Neuronal stem cell (in vitro differentiated cells): Measurements from ENCODE around the gene PLXNA3.

Experiments
- DNase-seq: peaks from one replicate; pipeline ENCODE4 v3.0.0-alpha.2; 2013; ENCODE audit warnings: low spot score
- H2AFZ ChIP-seq: one replicate; pipeline ENCODE4 v1.6.1; 2013; ENCODE audit warnings: mild to moderate bottlenecking, low read length, inconsistent platforms
- H2AK5ac ChIP-seq: 2 replicates; pipeline ENCODE4 v1.6.1; 2013; ENCODE audit warnings: low read depth, mild to moderate bottlenecking, inconsistent platforms, low read length, moderate library complexity, mixed read lengths
- H2BK120ac ChIP-seq: 2 replicates; pipeline ENCODE4 v1.6.1; 2013; ENCODE audit warnings: low read depth, mild to moderate bottlenecking, inconsistent platforms, low read length, moderate library complexity, mixed read lengths
- H2BK12ac ChIP-seq: one replicate; pipeline ENCODE4 v1.6.1; 2013; ENCODE audit warnings: low read length, inconsistent platforms
- H2BK15ac ChIP-seq: 2 replicates; pipeline ENCODE4 v1.6.1; 2013; ENCODE audit warnings: mild to moderate bottlenecking, low read length, inconsistent platforms, mixed read lengths
- H2BK5ac ChIP-seq: one replicate; pipeline ENCODE4 v1.6.1; 2013; ENCODE audit warnings: inconsistent platforms, mild to moderate bottlenecking, low read length, moderate library complexity
- H3K14ac ChIP-seq: one replicate; pipeline ENCODE4 v1.6.1; 2013; ENCODE audit warnings: low read length, inconsistent platforms
- H3K18ac ChIP-seq: 2 replicates; pipeline ENCODE4 v1.6.1; 2013; ENCODE audit warnings: low read length, inconsistent platforms
- H3K23ac ChIP-seq: 2 replicates; pipeline ENCODE4 v1.6.1; 2013; ENCODE audit warnings: low read depth, mild to moderate bottlenecking, mixed read lengths, low read length, inconsistent platforms; ENCODE audit not compliant: poor library complexity
- H3K27ac ChIP-seq: replicated peaks from 3 replicates; pipeline ENCODE4 v1.5.1; 2013; ENCODE audit warnings: low read length, inconsistent platforms
- H3K27me3 ChIP-seq, 3 experiments: 2 replicates each; pipeline ENCODE4 v1.6.1; 2013; ENCODE audit warnings: low read length in 3 of 3, mild to moderate bottlenecking in 2 of 3, inconsistent platforms in 1 of 3, low read depth in 1 of 3, mixed read lengths in 1 of 3, moderate library complexity in 1 of 3; ENCODE audit not compliant: control insufficient read depth in 3 of 3, insufficient read depth in 3 of 3
- H3K36me3 ChIP-seq, 2 donors: replicated peaks in 1 of 2; 2 replicates each; pipeline ENCODE4 v1.6.1; 2013; ENCODE audit warnings: low read length in 2 of 2; ENCODE audit not compliant: control insufficient read depth in 2 of 2, insufficient read depth in 2 of 2
- H3K4ac ChIP-seq: 2 replicates; pipeline ENCODE4 v1.6.1; 2013; ENCODE audit warnings: inconsistent platforms, mild to moderate bottlenecking, low read length, moderate library complexity
- H3K4me1 ChIP-seq, 2 donors: 1 replicate in 1 of 2; 2 replicates in 1 of 2; pipeline ENCODE4 v1.6.1; 2013; ENCODE audit warnings: low read length in 2 of 2, low read depth in 1 of 2; ENCODE audit not compliant: control insufficient read depth in 2 of 2, insufficient read depth in 1 of 2
- H3K4me2 ChIP-seq: one replicate; pipeline ENCODE4 v1.6.1; 2013; ENCODE audit warnings: mild to moderate bottlenecking, low read length, inconsistent platforms; ENCODE audit not compliant: insufficient read depth, poor library complexity, severe bottlenecking
- H3K4me3 ChIP-seq, 2 donors: 2 replicates each; pipeline ENCODE4 v1.5.1; 2013; ENCODE audit warnings: low read length in 2 of 2, mild to moderate bottlenecking in 2 of 2, inconsistent platforms in 1 of 2, moderate library complexity in 1 of 2
- H3K79me1 ChIP-seq: one replicate; pipeline ENCODE4 v1.6.1; 2013; ENCODE audit warnings: low read depth, mild to moderate bottlenecking, inconsistent platforms, low read length, moderate library complexity
- H3K9ac ChIP-seq: one replicate; pipeline ENCODE4 v1.6.1; 2013; ENCODE audit warnings: mild to moderate bottlenecking, low read depth, low read length, inconsistent platforms; ENCODE audit not compliant: poor library complexity
- H3K9me3 ChIP-seq, 2 donors: replicated peaks in 1 of 2; 2 replicates each; pipeline versions ENCODE3 to v1.6.1; 2013; ENCODE audit warnings: low read length in 2 of 2, mild to moderate bottlenecking in 2 of 2, inconsistent platforms in 1 of 2, low read depth in 1 of 2, mixed read lengths in 1 of 2, moderate library complexity in 1 of 2; ENCODE audit not compliant: control insufficient read depth in 2 of 2, insufficient read depth in 1 of 2
- H4K8ac ChIP-seq: one replicate; pipeline ENCODE4 v1.6.1; 2013; ENCODE audit warnings: low read depth, mild to moderate bottlenecking, inconsistent platforms, low read length, moderate library complexity
- H4K91ac ChIP-seq: one replicate; pipeline ENCODE4 v1.6.1; 2013; ENCODE audit warnings: low read length, low read depth, mild to moderate bottlenecking, inconsistent platforms; ENCODE audit not compliant: poor library complexity
- WGBS, 2 donors: extraction: QIAGEN DNeasy Blood & Tissue Kit; methylation state at CpG; one replicate each; pipeline ENCODE4 v1.1.7; 2013; ENCODE audit warnings: missing lambda C conversion rate in 2 of 2, mixed read lengths in 1 of 2; ENCODE audit not compliant: insufficient read length in 2 of 2, insufficient replicate concordance in 1 of 2; ENCODE audit errors: extremely low coverage in 2 of 2; 5-methylcytosine and 5-hydroxymethylcytosine counted together

The PLXNA3 gene

GRCh38 chrX:154419189-154419588 lies 38.9 kb upstream of the PLXNA3 start:
- no peaks in the 10 kb centered on the region for H3K27me3 ChIP-seq
- no peak overlapping the region for H3K4me2 ChIP-seq
- H2BK5ac ChIP-seq: no peak overlapping the region
- no peak overlapping the region for H3K4me3 ChIP-seq
- H3K9me3 ChIP-seq: no peaks in the 10 kb centered on the region
- H3K36me3 ChIP-seq: peaks cover 0 to 6% of the 10 kb centered on the region in 2 donors
- H3K79me1 ChIP-seq: no peaks in the 10 kb centered on the region
- DNase-seq: no peak
- no peak overlapping the region for H3K9ac ChIP-seq
- H3K4me1 ChIP-seq: no peaks in the 10 kb centered on the region
- H3K14ac ChIP-seq: no peak overlapping the region
- no peak overlapping the region for H3K27ac ChIP-seq
- H2BK120ac ChIP-seq: no peak overlapping the region
- no peak overlapping the region for H4K8ac ChIP-seq
- H2AK5ac ChIP-seq: no peak overlapping the region
- H4K91ac ChIP-seq: no peak overlapping the region
- no peak overlapping the region for H3K4ac ChIP-seq
- no peak overlapping the region for H2BK15ac ChIP-seq
- H2AFZ ChIP-seq: no peak overlapping the region
- no CpG with 5 or more reads among the region's 8 CpGs for whole genome bisulfite sequencing, 2 donors
- H3K23ac ChIP-seq: no peak overlapping the region
- H2BK12ac ChIP-seq: no peak overlapping the region
- H3K18ac ChIP-seq: no peak overlapping the region

GRCh38 chrX:154419688-154420401 lies 38.2 kb upstream of the PLXNA3 start:
- H3K4ac ChIP-seq: no peak overlapping the region
- H2BK5ac ChIP-seq: no peak overlapping the region
- no peak overlapping the region for H3K23ac ChIP-seq
- H2AFZ ChIP-seq: no peak overlapping the region
- no peak overlapping the region for H3K4me2 ChIP-seq
- WGBS, 2 donors: no CpG with 5 or more reads among the region's 19 CpGs
- H2BK120ac ChIP-seq: no peak overlapping the region
- H3K18ac ChIP-seq: no peak overlapping the region
- no peak for DNase-seq
- H4K8ac ChIP-seq: no peak overlapping the region
- peaks cover 0 to 6% of the 10 kb centered on the region in 2 donors for H3K36me3 ChIP-seq
- H3K79me1 ChIP-seq: no peaks in the 10 kb centered on the region
- no peak overlapping the region for H2BK12ac ChIP-seq
- no peak overlapping the region for H3K4me3 ChIP-seq
- no peaks in the 10 kb centered on the region for H3K4me1 ChIP-seq
- H2BK15ac ChIP-seq: no peak overlapping the region
- no peak overlapping the region for H2AK5ac ChIP-seq
- H3K9me3 ChIP-seq: no peaks in the 10 kb centered on the region
- no peak overlapping the region for H3K9ac ChIP-seq
- H3K14ac ChIP-seq: no peak overlapping the region
- H3K27me3 ChIP-seq: no peaks in the 10 kb centered on the region
- no peak overlapping the region for H3K27ac ChIP-seq
- H4K91ac ChIP-seq: no peak overlapping the region

GRCh38 chrX:154420402-154420756 lies 37.7 kb upstream of the PLXNA3 start:
- no peak overlapping the region for H2AK5ac ChIP-seq
- H3K9me3 ChIP-seq: no peaks in the 10 kb centered on the region
- H3K27ac ChIP-seq: no peak overlapping the region

GRCh38 chrX:154426916-154427770 lies 30.9 kb upstream of the PLXNA3 start:
- no peak overlapping the region for H2BK120ac ChIP-seq
- WGBS, 2 donors: no CpG with 5 or more reads among the region's 13 CpGs
- H3K14ac ChIP-seq: no peak overlapping the region
- no peak overlapping the region for H3K27ac ChIP-seq
- DNase-seq: no peak
- no peak overlapping the region for H3K23ac ChIP-seq
- H3K4ac ChIP-seq: no peak overlapping the region
- H3K4me1 ChIP-seq: peaks cover 0 to 6% of the 10 kb centered on the region in 2 donors
- no peaks in the 10 kb centered on the region for H3K9me3 ChIP-seq
- no peak overlapping the region for H3K4me2 ChIP-seq
- H4K8ac ChIP-seq: no peak overlapping the region
- H4K91ac ChIP-seq: no peak overlapping the region
- H2AFZ ChIP-seq: no peak overlapping the region
- no peak overlapping the region for H2AK5ac ChIP-seq
- H2BK12ac ChIP-seq: no peak overlapping the region
- no peak overlapping the region for H2BK5ac ChIP-seq
- H3K18ac ChIP-seq: no peak overlapping the region
- H3K27me3 ChIP-seq: no peaks in the 10 kb centered on the region
- H3K36me3 ChIP-seq: peaks cover 0 to 12% of the 10 kb centered on the region in 2 donors
- H3K79me1 ChIP-seq: peaks cover 9% of the 10 kb centered on the region
- H2BK15ac ChIP-seq: no peak overlapping the region
- no peak overlapping the region for H3K4me3 ChIP-seq
- H3K9ac ChIP-seq: no peak overlapping the region

More at GRCh38 chrX:154420402-154420756, 37.7 kb upstream of the PLXNA3 start:
- Histone ChIP-seq H3K4me2 (no peak overlapping the region), H3K23ac (no peak overlapping the region), H3K79me1 (no peaks in the 10 kb centered on the region), H4K8ac (no peak overlapping the region), H3K9ac (no peak overlapping the region), H2BK15ac (no peak overlapping the region), H2AFZ (no peak overlapping the region), H3K4ac (no peak overlapping the region), H4K91ac (no peak overlapping the region), H3K4me1 (no peaks in the 10 kb centered on the region), H2BK12ac (no peak overlapping the region), H3K27me3 (no peaks in the 10 kb centered on the region), H3K4me3 (no peak overlapping the region), H3K14ac (no peak overlapping the region), H2BK5ac (no peak overlapping the region), H2BK120ac (no peak overlapping the region), H3K18ac (no peak overlapping the region), H3K36me3 (peaks cover 0 to under 1% of the 10 kb centered on the region in 2 donors)
- no CpG with 5 or more reads among the region's 10 CpGs for whole genome bisulfite sequencing, 2 donors
- no peak for DNase-seq
